ENCODE results near the gene PCGF1. TPM values are rescaled to one million over a fixed set of nuclear protein-coding genes. Genes with fewer than 3 reads are reported as not detected.
A peak's percentile ranks its signal among the peaks of the same experiment; 100 is the strongest.

The PCGF1 gene
- total RNA-seq, 1 experiment from 2014 or later, result 28.1 TPM

- Histone ChIP-seq H3K4me1 (ENCODE audit: insufficient read depth, low read length) (0 out of 2 replicates have a peak, but pooled peaks cover 2% of the 10 kb centered on the region), H2BK20ac (ENCODE audit: low read depth, low read length, poor library complexity, severe bottlenecking) (no peak overlapping the region), H3K4ac (ENCODE audit: low read depth, low read length) (no peak overlapping the region), H3K23ac (ENCODE audit: insufficient read length, low read depth, low read length) (no peak overlapping the region), H3T11ph (ENCODE audit: low read length) (no peak overlapping the region), H3K9me3 (ENCODE audit: control insufficient read depth, low read depth, low read length) (no peaks in the 10 kb centered on the region), H3K4me2 (ENCODE audit: insufficient read depth, insufficient read length, low read length) (peak overlapping the region; percentile 63), H2BK5ac (ENCODE audit: insufficient read length, low read length) (no peak overlapping the region), H3K27ac (ENCODE audit: insufficient read length, low read depth, low read length) (no peak overlapping the region), H2AK5ac (ENCODE audit: insufficient read length, low read length) (no peak overlapping the region), H4K8ac (replicated peaks; ENCODE audit: insufficient read length, low read depth, low read length) (no peak overlapping the region), H3K23me2 (ENCODE audit: insufficient read length, low read depth, low read length, poor library complexity, severe bottlenecking) (peaks cover 23% of the 10 kb centered on the region), H4K91ac (ENCODE audit: insufficient read length, low read depth, low read length) (no peak overlapping the region), H2BK12ac (ENCODE audit: insufficient read length, low read depth, low read length) (no peak overlapping the region), H2BK15ac (ENCODE audit: low read depth, low read length) (no peak overlapping the region), H2AFZ (ENCODE audit: low read length) (no peak overlapping the region), H4K5ac (ENCODE audit: insufficient read length, low read depth, low read length) (no peak overlapping the region), H3K56ac (ENCODE audit: insufficient read length, low read depth, low read length) (no peak overlapping the region), H3K9ac (ENCODE audit: extremely low read depth, insufficient read length, low read length) (peak overlapping the region; percentile 57), H4K20me1 (ENCODE audit: control insufficient read depth, insufficient read depth, insufficient read length) (no peaks in the 10 kb centered on the region), H3K14ac (ENCODE audit: insufficient read depth, low read length) (peak overlapping the region; percentile 59; the same call in 1 of the 2 replicates), H3K27me3 (ENCODE audit: insufficient read depth, low read length) (no peaks in the 10 kb centered on the region; the same call in 1 of the 2 replicates), H3K79me1 (ENCODE audit: insufficient read depth, low read depth, low read length, poor library complexity, severe bottlenecking) (no peaks in the 10 kb centered on the region), H3K79me2 (ENCODE audit: insufficient read depth, low read length) (no peaks in the 10 kb centered on the region), H2BK120ac (ENCODE audit: low read depth, low read length, poor library complexity, severe bottlenecking) (no peak overlapping the region), H3K18ac (ENCODE audit: insufficient read length, low read depth, low read length) (peak overlapping the region; percentile 74)
- Mint-ChIP-seq H3K4me3 (peak overlapping the region; percentile 92 to 93), H3K4me1 (peaks cover 27 to 28% of the 10 kb centered on the region in 2 experiments), H3K36me3 (ENCODE audit: insufficient read depth in 1 of 3, low read depth in 3 of 3) (peaks cover 0 to 23% (median 15%) of the 10 kb centered on the region in 3 experiments; a peak in 6 of 7 replicates), H3K27me3 (ENCODE audit: low read depth) (peaks cover 62% of the 10 kb centered on the region), H3K27ac (peak overlapping the region; percentile 42 to 96 (median 89); a peak in 6 of 7 replicates), H3K9me3 (no peaks in the 10 kb centered on the region)
- WGBS (ENCODE audit: extremely low coverage, insufficient read length, low lambda C conversion rate), result no CpG with 5 or more reads among the region's 27 CpGs
- peak; percentile 65 for DNase-seq
- TF ChIP-seq CTCF (conservative IDR thresholded peaks at IDR 0.05), result no peak
These were observed 45.7 kb upstream of the PCGF1 start for GRCh38 chr2:74552914-74553811.

Measured in H9 (cell line).